Brain microvascular endothelial cell (primary cell): ENCODE results near the gene ZNF709.
"Not testable (repeated sequence)": the region's sequence is repeated elsewhere in the genome, so short reads cannot be mapped to it uniquely, and the experiment has no call there.

Experiments
- DNase-seq: peaks from one replicate; pipeline ENCODE4 v3.0.0-alpha.2; 2020
- H3K27ac ChIP-seq: fragments of 250-450 bp; sonication (Bioruptor Pico); 2 replicates; pipeline ENCODE4 v1.5.1; 2020; ENCODE audit warnings: mild to moderate bottlenecking, moderate library complexity
- H3K27me3 ChIP-seq: fragments of 250-450 bp; sonication (Bioruptor Pico); replicated peaks from 2 replicates; pipeline ENCODE4 v1.5.1; 2020; ENCODE audit warnings: mild to moderate bottlenecking
- H3K36me3 ChIP-seq: fragments of 250-450 bp; sonication (Bioruptor Pico); replicated peaks from 2 replicates; pipeline ENCODE4 v1.5.1; 2020; ENCODE audit warnings: mild to moderate bottlenecking
- H3K4me3 ChIP-seq: 2 replicates; pipeline ENCODE4 v1.5.1; 2011; ENCODE audit warnings: low read depth, mild to moderate bottlenecking, control low read depth, low read length, moderate library complexity
- in situ Hi-C: cut with HindIII; loops from 2 replicates; pipeline ENCODE4 v1.10.0; 2017; ENCODE audit warnings: low sequenced_read_pairs, low pct_ligation_motif_present
- TF ChIP-seq, protein P1 (sequence below): IDR thresholded peaks from 2 replicates; pipeline ENCODE4 v1.5.1; 2011; ENCODE audit warnings: low read depth, mild to moderate bottlenecking, moderate library complexity, low read length, control low read depth, inconsistent platforms; ENCODE audit errors: missing control alignments

The ZNF709 gene

DNA sequence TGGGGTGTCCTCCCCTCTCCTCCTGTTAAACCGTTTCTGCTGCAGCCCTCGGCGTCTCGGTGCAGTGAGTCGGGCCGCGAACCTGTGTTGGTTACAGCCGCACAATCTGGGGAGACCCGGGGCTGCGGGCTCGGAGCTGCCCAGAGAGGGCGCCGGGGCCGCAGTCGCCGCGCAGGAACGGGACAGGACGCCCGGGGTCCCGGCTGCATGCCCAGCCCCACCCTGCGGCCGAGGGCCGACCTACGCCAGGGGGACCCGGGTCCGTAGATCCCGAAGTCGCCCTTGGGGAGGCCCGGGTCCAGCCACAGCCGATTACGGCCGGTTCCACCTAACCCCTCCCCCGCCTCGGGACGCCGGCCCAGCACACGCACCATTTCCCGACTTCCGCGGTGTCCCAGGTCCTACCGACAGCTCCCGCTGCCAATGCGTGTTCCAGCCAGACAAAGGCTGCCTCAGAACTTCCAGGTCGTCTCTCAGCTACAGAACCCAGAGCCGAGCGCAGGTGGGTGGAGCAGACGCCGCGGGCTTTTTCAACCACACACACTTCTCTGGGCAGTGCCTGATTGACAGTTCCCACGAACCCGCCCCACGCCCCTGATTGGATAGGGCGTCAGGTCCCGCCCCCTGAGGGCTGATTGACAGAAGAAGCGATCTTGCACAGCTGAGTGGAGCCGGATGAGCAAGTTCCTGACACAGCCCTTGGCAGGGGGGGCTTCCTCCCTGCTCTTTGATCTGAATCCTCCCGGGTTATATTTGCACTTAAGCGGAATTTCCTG, 43.9 kb downstream of the ZNF709 start, which contains the start of gene ZNF443:
Gene ZNF443 (minus strand): TSS at position 481 of the 776 bp plus-strand sequence. CDS start 107 bp downstream, at position 374.
- H3K36me3 ChIP-seq, result no peaks in the 10 kb centered on the region
- peak within 1 kb of the TSS; percentile 5 for H3K27ac ChIP-seq
- TF ChIP-seq, protein P1, sequence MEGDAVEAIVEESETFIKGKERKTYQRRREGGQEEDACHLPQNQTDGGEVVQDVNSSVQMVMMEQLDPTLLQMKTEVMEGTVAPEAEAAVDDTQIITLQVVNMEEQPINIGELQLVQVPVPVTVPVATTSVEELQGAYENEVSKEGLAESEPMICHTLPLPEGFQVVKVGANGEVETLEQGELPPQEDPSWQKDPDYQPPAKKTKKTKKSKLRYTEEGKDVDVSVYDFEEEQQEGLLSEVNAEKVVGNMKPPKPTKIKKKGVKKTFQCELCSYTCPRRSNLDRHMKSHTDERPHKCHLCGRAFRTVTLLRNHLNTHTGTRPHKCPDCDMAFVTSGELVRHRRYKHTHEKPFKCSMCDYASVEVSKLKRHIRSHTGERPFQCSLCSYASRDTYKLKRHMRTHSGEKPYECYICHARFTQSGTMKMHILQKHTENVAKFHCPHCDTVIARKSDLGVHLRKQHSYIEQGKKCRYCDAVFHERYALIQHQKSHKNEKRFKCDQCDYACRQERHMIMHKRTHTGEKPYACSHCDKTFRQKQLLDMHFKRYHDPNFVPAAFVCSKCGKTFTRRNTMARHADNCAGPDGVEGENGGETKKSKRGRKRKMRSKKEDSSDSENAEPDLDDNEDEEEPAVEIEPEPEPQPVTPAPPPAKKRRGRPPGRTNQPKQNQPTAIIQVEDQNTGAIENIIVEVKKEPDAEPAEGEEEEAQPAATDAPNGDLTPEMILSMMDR, result no peak
- no peaks in the 10 kb centered on the region for H3K27me3 ChIP-seq
- peak within 1 kb of the TSS; percentile 74 for H3K4me3 ChIP-seq
- peak; percentile 99 for DNase-seq
- in situ Hi-C loops, result no loop called here

DNA sequence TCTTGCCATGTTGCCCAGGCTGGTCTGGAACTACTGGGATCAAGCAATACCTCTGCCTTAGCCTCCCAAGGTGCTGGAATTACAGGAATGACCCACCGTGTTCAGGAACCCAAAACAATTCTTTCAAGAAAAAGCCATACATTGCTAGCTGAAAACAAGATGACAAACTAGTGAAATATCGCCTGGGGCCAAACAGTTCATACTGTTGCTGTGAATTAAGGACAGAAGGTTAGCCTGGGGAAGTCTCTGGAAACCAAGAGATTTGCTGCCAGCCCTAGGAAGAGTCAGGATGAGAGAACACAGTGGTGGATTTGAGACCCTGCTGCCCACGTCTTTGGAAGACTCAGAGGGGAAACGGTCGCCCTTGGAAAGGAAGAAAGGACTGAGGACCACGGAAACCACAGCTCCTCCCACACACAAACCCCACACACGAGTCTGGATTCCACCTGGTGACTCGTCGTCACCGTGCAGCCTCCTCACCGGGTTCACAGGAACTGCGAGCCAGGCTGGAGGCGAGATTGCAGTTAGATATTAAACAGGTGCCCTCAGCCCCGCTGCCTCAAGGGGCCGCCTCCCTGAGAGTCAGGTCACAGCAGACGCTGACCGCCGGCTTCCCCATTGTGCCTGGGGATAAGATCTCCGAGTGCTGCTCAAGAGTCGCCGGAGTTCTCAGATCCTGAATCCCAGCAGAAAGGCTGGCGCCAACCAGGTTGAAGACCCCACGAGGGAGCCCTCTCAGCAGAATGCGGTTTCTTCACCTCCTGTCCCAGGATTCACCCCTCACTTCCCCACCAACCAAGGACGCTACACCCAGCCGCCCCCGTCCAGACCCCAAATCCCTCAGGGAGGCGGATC, 44.7 kb downstream of the ZNF709 start:
- H3K27me3 ChIP-seq, H3K27ac ChIP-seq, DNase-seq, in situ Hi-C loops, H3K36me3 ChIP-seq: not testable (repeated sequence)
- H3K4me3 ChIP-seq, result peak overlapping the region; percentile 74

DNA sequence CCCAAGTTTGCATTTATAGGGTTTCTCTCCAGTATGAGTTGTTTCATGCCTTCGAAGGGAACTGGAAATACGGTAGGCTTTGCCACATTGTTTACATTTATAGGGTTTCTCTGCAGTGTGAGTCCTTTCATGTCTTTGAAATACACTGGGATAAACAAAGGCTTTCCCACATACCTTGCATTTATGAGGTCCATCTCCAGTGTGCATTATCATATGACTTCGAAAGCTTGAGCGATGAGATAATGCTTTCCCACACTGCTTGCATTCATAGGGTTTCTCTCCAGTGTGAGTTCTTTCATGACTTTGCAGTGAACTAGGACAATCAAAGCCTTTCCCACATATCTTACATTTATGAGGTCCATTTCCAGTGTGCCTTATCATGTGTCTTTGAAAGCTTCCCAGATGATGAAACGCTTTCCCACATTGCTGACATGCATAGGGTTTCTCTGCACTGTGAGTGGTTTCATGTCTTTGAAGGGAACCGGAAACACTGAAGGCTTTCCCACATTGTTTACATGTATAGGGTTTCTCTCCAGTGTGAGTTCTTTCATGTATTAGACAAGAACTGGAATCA, 53.8 kb downstream of the ZNF709 start:
- H3K27me3 ChIP-seq, H3K36me3 ChIP-seq, H3K27ac ChIP-seq, H3K4me3 ChIP-seq, DNase-seq, in situ Hi-C loops: not testable (repeated sequence)

DNA sequence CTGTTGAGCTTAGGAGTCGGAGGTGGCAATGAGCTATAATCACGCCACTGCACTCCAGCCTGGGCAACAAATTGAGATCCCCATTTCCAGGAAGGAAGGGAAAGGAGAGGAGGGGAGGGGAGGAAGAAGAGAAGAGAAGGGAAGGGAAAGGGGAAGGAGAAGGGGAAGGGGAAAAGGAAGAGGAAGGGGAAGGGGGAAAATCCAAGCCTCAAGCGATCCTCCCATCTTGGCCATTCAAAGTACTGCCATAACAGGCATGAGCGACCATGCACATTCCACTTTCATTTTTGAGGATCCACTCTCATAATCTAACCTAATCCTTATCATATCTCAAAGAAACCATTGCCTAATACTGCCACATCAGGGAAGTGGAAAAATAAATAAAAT, 58.7 kb downstream of the ZNF709 start:
- peaks cover 3% of the 10 kb centered on the region for H3K36me3 ChIP-seq
- TF ChIP-seq, protein P1, result no peak
- no peaks in the 10 kb centered on the region for H3K27me3 ChIP-seq
- H3K27ac ChIP-seq, result no peak overlapping the region
- DNase-seq, result no peak
- in situ Hi-C loops, result no loop called here
- no peak overlapping the region for H3K4me3 ChIP-seq

DNA sequence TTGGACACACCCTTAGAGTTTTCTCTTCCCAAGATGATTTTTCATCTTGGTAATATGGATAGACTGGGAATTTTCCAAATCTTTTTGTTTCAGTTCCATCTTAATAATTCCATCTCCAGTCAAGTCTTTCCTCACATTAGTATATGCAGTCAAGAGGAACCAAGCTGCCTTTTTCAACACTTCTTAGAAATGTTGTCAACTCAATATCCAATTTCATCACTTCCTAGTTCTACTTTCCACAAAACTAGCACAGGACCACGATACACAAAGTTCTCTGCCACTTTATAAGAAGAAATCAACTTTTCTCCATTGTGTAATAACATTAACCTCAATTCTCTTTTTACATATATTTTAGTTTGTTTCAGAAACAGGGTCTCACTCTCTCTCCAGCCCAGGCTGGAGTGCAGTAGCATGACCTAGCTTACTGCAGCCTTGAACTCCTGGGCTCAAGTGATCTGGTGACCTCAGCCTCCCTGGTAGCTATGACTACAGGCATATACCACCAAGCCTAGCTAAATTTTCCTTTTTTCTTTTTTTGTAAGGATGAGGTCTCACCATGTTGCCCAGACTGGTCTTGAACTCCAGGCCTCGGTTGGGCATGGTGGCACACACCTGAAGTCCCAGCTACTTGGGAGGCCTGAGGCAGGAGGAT, 59.3 kb downstream of the ZNF709 start:
- no peak overlapping the region for H3K4me3 ChIP-seq
- H3K27me3 ChIP-seq, result no peaks in the 10 kb centered on the region
- no peak overlapping the region for H3K27ac ChIP-seq
- no peak for DNase-seq
- TF ChIP-seq, protein P1, result no peak
- H3K36me3 ChIP-seq, result no peaks in the 10 kb centered on the region
- in situ Hi-C loops, result no loop called here

DNA sequence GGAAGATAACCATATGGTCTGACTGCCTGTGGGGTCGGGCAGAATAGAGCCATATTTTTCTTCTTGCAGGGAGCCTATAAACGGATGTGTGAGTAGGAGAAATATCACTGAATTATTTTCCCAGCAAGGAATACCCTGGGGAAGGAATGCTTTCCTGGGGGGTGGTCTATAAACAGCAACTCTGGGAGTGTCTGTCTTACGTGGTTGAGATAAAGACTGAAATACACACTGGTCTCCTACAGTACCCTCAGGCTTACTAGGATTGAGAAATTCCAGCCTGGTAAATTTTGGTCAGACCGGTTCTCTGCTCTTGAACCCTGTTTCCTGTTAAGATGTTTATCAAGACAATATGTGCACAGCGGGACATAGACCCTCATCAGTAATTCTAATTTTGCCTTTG, 67.3 kb downstream of the ZNF709 start:
- H3K27ac ChIP-seq, H3K27me3 ChIP-seq, DNase-seq, H3K4me3 ChIP-seq, H3K36me3 ChIP-seq, in situ Hi-C loops: not testable (repeated sequence)

DNA sequence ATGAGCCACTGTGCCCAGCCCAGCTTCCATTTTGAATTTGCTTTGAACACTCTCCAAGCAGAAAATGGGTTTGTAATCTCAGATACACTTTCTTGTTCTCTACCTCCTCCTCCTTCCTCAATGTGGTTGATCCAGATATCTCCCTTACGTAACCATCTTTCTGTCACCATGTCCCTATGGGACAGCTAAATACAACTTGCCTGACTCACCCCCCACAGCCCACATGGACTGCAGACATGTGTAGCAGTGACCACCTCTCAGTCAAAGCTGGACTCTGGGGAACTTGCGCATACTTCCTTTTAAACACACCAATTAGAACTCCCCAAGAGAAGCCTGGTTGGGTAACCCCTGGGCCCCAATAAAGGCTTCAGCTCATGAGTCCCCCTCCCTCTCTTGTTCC, 72.7 kb downstream of the ZNF709 start:
- Histone ChIP-seq H3K27me3 (no peaks in the 10 kb centered on the region), H3K27ac (no peak overlapping the region), H3K36me3 (no peaks in the 10 kb centered on the region), H3K4me3 (no peak overlapping the region)
- DNase-seq, result no peak
- TF ChIP-seq, protein P1, result no peak
- in situ Hi-C loops, result no loop called here
